Endothelial cell (in vitro differentiated cells): ENCODE results near the gene B3GALT4. TPM values are rescaled to one million over a fixed set of nuclear protein-coding genes. Genes with fewer than 3 reads are reported as not detected.

Experiments used
- DNase-seq: peaks from one replicate; pipeline ENCODE4 v3.0.0; 2021; ENCODE audit warnings: low spot score
- H3K27ac Mint-ChIP-seq: one replicate; pipeline ENCODE4 v1.8.0; 2021; ENCODE audit warnings: mixed read lengths, inconsistent platforms; ENCODE audit not compliant: unreplicated experiment
- H3K27me3 Mint-ChIP-seq: one replicate; pipeline ENCODE4 v1.8.0; 2021; ENCODE audit warnings: mild to moderate bottlenecking, moderate library complexity, mixed read lengths, inconsistent platforms; ENCODE audit not compliant: unreplicated experiment
- H3K36me3 Mint-ChIP-seq: one replicate; pipeline ENCODE4 v1.8.0; 2021; ENCODE audit warnings: mild to moderate bottlenecking, low read depth, mixed read lengths, inconsistent platforms; ENCODE audit not compliant: unreplicated experiment
- H3K4me1 Mint-ChIP-seq: one replicate; pipeline ENCODE4 v1.8.0; 2021; ENCODE audit warnings: mild to moderate bottlenecking, mixed read lengths, inconsistent platforms; ENCODE audit not compliant: unreplicated experiment
- H3K4me3 Mint-ChIP-seq: one replicate; pipeline ENCODE4 v1.8.0; 2021; ENCODE audit warnings: mild to moderate bottlenecking, mixed read lengths, inconsistent platforms; ENCODE audit not compliant: unreplicated experiment
- H3K9me3 Mint-ChIP-seq: one replicate; pipeline ENCODE4 v1.8.0; 2021; ENCODE audit warnings: mixed read lengths, inconsistent platforms; ENCODE audit not compliant: unreplicated experiment
- CTCF ChIP-seq: fragments of 200-600 bp; sonication (generic); IDR thresholded peaks from one replicate; pipeline ENCODE4 v1.5.0; 2021; ENCODE audit warnings: antibody characterized with exemption; ENCODE audit not compliant: unreplicated experiment
- total RNA-seq: library from RNA; stranded (reverse); fragmentation: NEBNext Ultra II Directional; extraction: Animal tissue kit (Norgen Biotek cat#: 25700); gene quantifications from one replicate; pipeline ENCODE4 v1.2.1, GENCODE V29; 2021; ENCODE audit not compliant: unreplicated experiment

B3GALT4 gene
- total RNA-seq, 1 donor from 2014 or later = 3.8 TPM

DNA sequence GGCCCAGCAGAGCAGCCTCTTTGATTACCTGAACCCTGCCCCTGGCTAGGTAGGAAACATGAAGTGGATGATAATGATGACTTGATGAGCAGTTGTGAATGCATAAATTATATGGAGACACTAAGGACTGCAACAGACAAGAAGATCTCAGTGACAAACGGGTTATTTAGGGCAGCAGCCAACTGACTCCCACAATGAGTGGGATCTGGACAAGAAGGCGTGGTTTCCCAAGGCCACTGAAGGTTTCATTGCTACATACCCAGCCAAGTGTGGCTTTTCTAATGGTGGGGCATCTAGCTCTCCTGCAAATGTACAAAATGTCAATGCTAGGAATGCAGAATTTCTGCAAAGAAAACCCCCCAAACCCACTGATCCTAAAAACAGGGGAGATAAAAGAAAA lies 39.2 kb upstream of the B3GALT4 start:
- no peak for DNase-seq
- H3K4me1 Mint-ChIP-seq = peaks cover 4% of the 10 kb centered on the region
- H3K36me3 Mint-ChIP-seq = no peaks in the 10 kb centered on the region
- no peak overlapping the region for H3K27ac Mint-ChIP-seq
- peaks cover 8% of the 10 kb centered on the region for H3K27me3 Mint-ChIP-seq
- H3K4me3 Mint-ChIP-seq = no peak overlapping the region
- TF ChIP-seq CTCF = no peak
- H3K9me3 Mint-ChIP-seq = no peaks in the 10 kb centered on the region

DNA sequence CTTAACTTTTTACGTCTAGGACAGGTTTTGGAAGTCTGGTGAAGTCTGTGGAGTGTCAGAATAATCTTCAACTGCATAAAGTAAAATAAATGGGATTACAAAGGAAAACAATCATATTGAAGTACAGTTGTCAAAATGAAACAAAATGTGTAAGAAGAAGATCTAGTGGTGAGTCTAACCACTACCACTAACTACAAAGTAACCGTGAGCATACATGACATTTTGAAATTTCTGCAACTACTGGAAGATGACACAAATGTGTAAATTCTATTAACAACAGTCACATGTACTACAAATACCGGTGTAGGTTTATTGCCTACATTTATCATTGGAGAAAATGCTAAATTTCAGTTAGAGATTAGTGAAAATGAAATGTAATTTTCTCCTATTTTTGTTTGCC lies 35.0 kb upstream of the B3GALT4 start:
- H3K9me3 Mint-ChIP-seq = no peaks in the 10 kb centered on the region
- H3K4me1 Mint-ChIP-seq = peaks cover 4% of the 10 kb centered on the region
- H3K27me3 Mint-ChIP-seq = peaks cover 5% of the 10 kb centered on the region
- H3K4me3 Mint-ChIP-seq = no peak overlapping the region
- no peaks in the 10 kb centered on the region for H3K36me3 Mint-ChIP-seq
- TF ChIP-seq CTCF = no peak
- H3K27ac Mint-ChIP-seq = no peak overlapping the region
- no peak for DNase-seq

- TF ChIP-seq CTCF = no peak
- no peaks in the 10 kb centered on the region for H3K9me3 Mint-ChIP-seq
- no peak overlapping the region for H3K27ac Mint-ChIP-seq
- peaks cover 8% of the 10 kb centered on the region for H3K4me1 Mint-ChIP-seq
- H3K27me3 Mint-ChIP-seq = peaks cover 5% of the 10 kb centered on the region
- H3K36me3 Mint-ChIP-seq = no peaks in the 10 kb centered on the region
- H3K4me3 Mint-ChIP-seq = no peak overlapping the region
- no peak for DNase-seq
Observed at GRCh38 chr6:33243476-33243875, 33.4 kb upstream of the B3GALT4 start.

GRCh38 chr6:33247977-33248642 lies 28.8 kb upstream of the B3GALT4 start:
- peak overlapping the region; percentile 86 for H3K4me3 Mint-ChIP-seq
- peak; percentile 80 for TF ChIP-seq CTCF
- no peaks in the 10 kb centered on the region for H3K9me3 Mint-ChIP-seq
- DNase-seq = peak; percentile 92
- H3K36me3 Mint-ChIP-seq = peaks cover 13% of the 10 kb centered on the region
- peaks cover 24% of the 10 kb centered on the region for H3K4me1 Mint-ChIP-seq
- H3K27me3 Mint-ChIP-seq = peaks cover 4% of the 10 kb centered on the region
- peak overlapping the region; percentile 57 for H3K27ac Mint-ChIP-seq

GRCh38 chr6:33248643-33248931 lies 28.3 kb upstream of the B3GALT4 start:
- Mint-ChIP-seq H3K4me1 (peaks cover 24% of the 10 kb centered on the region), H3K36me3 (peaks cover 13% of the 10 kb centered on the region), H3K4me3 (peak overlapping the region; percentile 86), H3K27me3 (peaks cover 4% of the 10 kb centered on the region), H3K9me3 (no peaks in the 10 kb centered on the region), H3K27ac (peak overlapping the region; percentile 57)
- TF ChIP-seq CTCF = no peak
- no peak for DNase-seq
